Skin epidermis (tissue), 12 donors: ENCODE data around the gene GLIS2.

Source experiments
- H3K27ac ChIP-seq, 21 experiments: fragments of 200-600 bp; sonication (generic) in 11 of 21; one replicate each; pipeline ENCODE4 v1.5.0; 2020; ENCODE audit warnings: mild to moderate bottlenecking in 3 of 21, inconsistent platforms in 2 of 21, moderate library complexity in 2 of 21
- H3K4me3 ChIP-seq, 7 experiments: fragments of 200-600 bp; sonication (generic) in 2 of 7; one replicate each; pipeline ENCODE4 v1.5.0; 2020; ENCODE audit warnings: inconsistent platforms in 2 of 7, mild to moderate bottlenecking in 2 of 7, moderate library complexity in 1 of 7

The GLIS2 gene

DNA sequence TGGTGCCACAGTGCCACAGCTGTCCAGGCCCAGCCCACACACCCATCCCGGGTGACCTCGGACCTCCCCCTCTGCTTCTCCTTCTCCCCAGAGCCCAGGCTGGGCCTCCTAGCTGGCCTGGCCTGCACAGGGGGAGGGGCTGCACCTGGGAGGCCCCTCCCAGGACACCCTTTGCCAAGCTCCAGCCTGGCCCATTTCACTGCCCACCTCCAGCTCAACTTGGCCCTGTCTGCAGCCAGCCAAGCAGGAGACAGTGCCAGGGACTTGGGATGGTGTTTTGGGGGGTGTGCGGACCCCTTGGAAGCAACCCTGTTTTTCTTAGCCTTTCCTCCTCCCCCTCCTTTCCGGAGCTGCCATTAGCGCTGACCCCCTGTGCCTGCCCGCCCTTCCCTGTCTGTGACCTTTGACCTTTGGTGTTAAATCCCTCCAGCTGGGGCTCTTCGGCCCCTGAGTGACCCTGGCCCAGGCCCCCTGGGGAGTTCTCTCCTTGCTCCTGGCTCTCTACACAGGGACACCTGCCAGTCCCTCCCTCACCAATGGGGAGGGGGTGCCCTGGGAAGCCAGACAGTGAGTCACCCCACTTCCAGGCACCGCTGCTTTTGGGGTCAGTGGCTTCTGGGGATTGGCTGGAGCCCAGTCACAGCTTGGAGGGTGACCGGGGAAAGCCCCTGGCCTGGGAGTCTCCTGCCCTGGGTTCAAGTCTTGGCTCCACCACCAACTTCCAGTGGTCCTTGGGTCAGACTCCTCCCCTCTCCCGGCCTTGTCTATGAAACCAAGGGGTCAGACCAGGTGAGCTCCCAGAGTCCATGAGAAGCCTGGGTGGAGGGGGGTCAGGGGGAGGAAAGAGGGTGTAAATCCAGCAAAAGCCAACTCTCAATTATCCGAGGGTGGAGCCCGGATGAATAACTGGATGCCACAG, 1.9 kb downstream of the GLIS2 start:
- peak overlapping the region in 6 of 7 experiments; percentile 4 to 63 (median 54) for H3K4me3 ChIP-seq
- peak overlapping the region in 12 of 21 experiments; percentile 9 to 87 (median 74) for H3K27ac ChIP-seq

GRCh38 chr16:4318451-4318910, 2.6 kb downstream of the GLIS2 start:
- H3K4me3 ChIP-seq, result no peak overlapping the region
- H3K27ac ChIP-seq, result peak overlapping the region in 12 of 21 experiments; percentile 9 to 87 (median 74)

DNA sequence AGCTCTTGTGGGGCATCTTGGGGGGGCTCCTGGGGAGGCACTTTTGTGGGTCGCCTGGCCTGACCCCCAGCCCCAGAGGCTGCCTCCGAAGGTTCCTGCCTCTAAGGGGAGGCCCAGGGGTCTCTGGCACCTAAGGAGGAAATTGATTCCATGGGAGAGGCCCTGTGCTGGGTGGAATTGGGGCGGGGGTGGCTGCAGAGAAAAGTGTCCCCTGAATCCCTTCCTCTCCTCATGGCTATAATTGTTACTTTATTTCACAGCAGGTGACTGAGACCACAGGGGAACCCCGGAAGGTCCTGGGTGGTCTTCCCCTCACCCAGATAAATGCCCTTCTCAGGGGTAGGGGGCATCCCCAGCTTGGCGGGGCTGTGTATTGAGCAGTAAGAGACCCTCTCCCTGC, 3.1 kb downstream of the GLIS2 start:
- peak overlapping the region in 13 of 21 experiments; percentile 9 to 87 (median 71) for H3K27ac ChIP-seq

GRCh38 chr16:4319454-4320421, 3.9 kb downstream of the GLIS2 start:
- peak overlapping the region in 1 of 7 experiments; percentile 0 for H3K4me3 ChIP-seq
- H3K27ac ChIP-seq, result peak overlapping the region in 15 of 21 experiments; percentile 9 to 87 (median 66)

More for the DNA sequence above, 3.1 kb downstream of the GLIS2 start:
- no peak overlapping the region for H3K4me3 ChIP-seq

DNA sequence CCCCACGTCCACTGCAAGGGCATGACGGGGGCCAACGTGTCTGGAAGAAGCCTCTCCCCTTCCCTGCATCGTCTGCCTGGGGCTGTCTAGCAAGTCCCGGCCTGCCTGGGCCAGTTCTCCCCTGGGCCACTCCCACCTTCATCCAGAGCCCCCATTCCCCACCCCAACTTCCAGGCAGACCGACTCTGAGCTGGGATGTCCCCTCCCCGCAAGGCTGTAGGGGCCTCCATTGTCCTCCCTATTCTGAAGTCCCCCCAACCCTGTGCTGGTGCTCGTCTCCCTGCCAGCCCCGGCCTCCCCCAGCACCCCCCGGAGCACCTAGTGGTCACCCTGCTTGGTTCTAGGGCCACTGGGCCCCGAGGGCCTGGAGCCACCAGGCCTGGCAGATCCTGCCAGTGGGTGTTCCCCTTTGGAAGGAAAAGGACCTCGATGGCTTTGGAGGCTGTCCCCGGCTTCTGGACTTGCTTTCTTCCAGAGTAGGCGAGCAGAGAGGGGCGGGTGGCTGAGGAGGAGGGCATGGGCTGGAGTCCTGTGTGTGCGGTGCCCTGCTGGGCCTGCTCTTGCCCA, 4.8 kb downstream of the GLIS2 start:
- H3K27ac ChIP-seq, result peak overlapping the region in 14 of 21 experiments; percentile 9 to 87 (median 68)

GRCh38 chr16:4321286-4322120, 5.6 kb downstream of the GLIS2 start:
- Histone ChIP-seq H3K4me3 (no peak overlapping the region), H3K27ac (peak overlapping the region in 11 of 21 experiments; percentile 5 to 87 (median 71))

More for the DNA sequence above, 4.8 kb downstream of the GLIS2 start:
- no peak overlapping the region for H3K4me3 ChIP-seq

- Histone ChIP-seq H3K4me3 (no peak overlapping the region), H3K27ac (peak overlapping the region in 6 of 21 experiments; percentile 20 to 84 (median 78))
Measured at GRCh38 chr16:4322121-4323052, 6.5 kb downstream of the GLIS2 start.

GRCh38 chr16:4323071-4323844, 7.4 kb downstream of the GLIS2 start:
- Histone ChIP-seq H3K27ac (peak overlapping the region in 14 of 21 experiments; percentile 9 to 84 (median 70)), H3K4me3 (no peak overlapping the region)

GRCh38 chr16:4323845-4324488, 8.1 kb downstream of the GLIS2 start:
- H3K4me3 ChIP-seq, result no peak overlapping the region
- peak overlapping the region in 14 of 21 experiments; percentile 9 to 84 (median 70) for H3K27ac ChIP-seq

DNA sequence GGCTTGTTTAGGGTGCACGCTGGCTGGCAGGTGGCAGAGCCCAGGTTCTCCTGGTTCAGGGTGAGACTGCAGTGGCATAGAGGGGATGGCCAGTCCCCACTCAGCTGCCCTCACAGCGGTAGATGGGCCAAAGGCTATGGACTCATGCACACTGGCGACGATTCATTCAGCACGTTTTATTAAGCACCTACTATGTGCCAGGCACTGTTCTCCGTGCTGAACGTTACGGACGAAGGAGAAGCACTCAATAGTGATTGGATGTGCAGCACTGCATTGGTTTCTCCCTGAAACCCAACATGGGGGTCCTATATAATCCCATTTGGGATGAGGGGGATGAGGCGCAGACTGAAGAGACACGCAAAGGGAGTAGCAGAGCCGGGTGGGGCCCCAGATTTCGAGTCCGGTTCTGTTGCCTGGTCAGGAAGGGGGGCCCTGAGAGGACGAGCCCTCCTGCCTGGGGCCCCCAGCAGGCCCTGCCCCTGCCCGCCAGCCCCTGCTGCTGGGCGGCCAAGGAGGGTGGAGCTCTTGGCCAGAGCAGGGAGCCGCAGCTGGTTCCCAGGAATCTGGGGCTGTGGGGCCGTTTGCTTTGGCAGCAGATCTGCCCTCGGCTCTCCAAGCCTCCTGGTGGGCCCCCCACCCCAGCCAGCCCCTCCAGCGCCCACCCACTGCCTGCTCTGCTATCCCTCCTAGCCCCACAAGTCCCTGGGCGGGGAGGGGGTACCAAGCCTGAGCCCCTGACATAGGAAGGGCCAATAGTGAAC, 8.8 kb downstream of the GLIS2 start:
- Histone ChIP-seq H3K4me3 (no peak overlapping the region), H3K27ac (peak overlapping the region in 12 of 21 experiments; percentile 9 to 84 (median 48))

DNA sequence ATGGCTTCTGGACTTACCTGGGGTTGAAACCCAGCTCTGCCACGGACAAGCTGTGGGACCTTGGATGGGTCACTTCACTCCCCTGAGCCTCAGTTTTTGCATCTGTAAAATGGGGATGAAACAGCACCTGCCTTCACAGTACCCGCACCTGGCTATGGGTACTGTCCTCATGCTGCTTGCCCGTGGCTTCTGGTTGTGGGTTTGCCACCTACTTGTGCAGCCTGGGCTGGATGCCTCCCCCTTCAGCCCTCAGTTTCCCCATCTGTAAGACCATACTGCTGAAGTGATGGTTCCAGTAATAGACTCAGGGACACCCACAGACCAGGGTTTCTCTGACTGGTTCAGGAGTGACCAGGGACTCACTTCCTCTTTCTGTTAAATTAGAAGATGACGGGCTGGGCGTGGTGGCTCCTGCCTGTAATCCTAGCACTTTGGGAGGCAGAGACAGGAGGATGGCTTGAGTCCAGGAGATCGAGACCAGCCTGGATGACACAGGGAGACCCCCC, 9.4 kb downstream of the GLIS2 start:
- Histone ChIP-seq H3K27ac (peak overlapping the region in 10 of 21 experiments; percentile 14 to 84 (median 56)), H3K4me3 (no peak overlapping the region)

- peak overlapping the region; percentile 21 to 52 (median 43) for H3K4me3 ChIP-seq
Measured at GRCh38 chr16:4327386-4328045, 11.6 kb downstream of the GLIS2 start.

DNA sequence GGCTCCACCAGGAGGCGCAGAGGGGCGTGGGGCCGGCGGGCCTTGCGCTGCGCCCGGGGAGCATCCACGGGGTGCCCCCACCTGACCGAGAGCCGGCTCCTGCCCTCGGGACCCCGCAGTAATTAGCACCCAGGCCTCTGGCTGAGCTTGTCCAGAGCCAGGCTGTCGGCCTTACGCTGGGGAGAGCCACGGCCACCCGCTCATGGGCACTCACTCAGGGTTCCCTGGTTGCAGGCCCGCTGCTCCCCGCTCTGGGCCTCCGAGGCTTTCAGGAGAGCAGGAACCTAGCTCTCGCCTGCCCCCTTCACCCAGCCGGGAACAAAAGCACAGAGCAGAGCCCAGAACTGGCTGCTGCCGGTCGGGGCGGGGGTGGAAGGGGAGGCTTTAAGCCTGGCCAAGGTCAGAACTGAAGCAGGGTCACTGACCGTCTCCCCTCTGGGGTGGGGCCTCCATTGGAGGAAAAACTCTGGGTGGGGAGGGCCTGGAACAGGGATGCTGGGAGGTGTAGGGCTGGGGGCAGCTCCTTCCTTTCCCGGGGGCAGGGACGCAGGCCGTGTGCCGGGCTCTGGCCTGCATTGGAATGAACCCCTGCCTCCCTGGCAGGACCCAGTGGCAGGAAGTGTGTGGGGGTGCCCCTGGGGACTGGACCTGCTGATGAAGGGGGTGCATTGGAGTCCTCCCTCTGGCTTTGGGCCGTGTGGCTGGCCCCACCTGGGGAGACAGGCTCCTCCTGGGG, 12.3 kb downstream of the GLIS2 start:
- peak overlapping the region; percentile 21 to 52 (median 43) for H3K4me3 ChIP-seq
- H3K27ac ChIP-seq, result peak overlapping the region in 18 of 21 experiments; percentile 14 to 83 (median 72)

More at GRCh38 chr16:4327386-4328045, 11.6 kb downstream of the GLIS2 start:
- H3K27ac ChIP-seq, result peak overlapping the region in 18 of 21 experiments; percentile 14 to 83 (median 72)
